ENCODE results near the gene CNGA4. TPM values are rescaled to one million over a fixed set of nuclear protein-coding genes. Genes with fewer than 3 reads are reported as not detected.
"Not testable (repeated sequence)": the region's sequence is repeated elsewhere in the genome, so short reads cannot be mapped to it uniquely, and the experiment has no call there.

CNGA4 gene
- total and polyA plus RNA-seq, 2 of the 13 experiments (the other 11 are each of a cell fraction or from before 2014, with no cell fraction given) = 0.03 TPM; not detected in 1

DNA sequence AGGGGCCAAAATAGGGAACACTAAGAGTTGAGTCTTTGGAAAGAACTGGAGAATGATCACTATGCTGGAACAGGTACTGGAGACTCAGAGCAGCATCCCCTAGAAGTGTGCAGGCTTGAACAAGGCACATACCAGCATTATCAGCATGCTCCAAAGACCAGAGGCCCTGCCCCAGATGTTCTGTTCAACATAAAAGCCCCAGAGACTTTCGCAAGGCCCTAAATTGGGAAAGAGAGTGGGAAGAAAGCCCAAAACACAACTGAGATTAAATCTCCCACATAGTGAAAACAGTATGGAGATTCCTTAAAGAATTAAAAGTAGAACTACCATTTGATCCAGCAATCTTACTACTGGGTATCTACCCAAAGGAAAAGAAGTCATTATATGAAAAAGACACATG is 9.4 kb downstream of the CNGA4 start (continued):
- TF ChIP-seq, protein P1, sequence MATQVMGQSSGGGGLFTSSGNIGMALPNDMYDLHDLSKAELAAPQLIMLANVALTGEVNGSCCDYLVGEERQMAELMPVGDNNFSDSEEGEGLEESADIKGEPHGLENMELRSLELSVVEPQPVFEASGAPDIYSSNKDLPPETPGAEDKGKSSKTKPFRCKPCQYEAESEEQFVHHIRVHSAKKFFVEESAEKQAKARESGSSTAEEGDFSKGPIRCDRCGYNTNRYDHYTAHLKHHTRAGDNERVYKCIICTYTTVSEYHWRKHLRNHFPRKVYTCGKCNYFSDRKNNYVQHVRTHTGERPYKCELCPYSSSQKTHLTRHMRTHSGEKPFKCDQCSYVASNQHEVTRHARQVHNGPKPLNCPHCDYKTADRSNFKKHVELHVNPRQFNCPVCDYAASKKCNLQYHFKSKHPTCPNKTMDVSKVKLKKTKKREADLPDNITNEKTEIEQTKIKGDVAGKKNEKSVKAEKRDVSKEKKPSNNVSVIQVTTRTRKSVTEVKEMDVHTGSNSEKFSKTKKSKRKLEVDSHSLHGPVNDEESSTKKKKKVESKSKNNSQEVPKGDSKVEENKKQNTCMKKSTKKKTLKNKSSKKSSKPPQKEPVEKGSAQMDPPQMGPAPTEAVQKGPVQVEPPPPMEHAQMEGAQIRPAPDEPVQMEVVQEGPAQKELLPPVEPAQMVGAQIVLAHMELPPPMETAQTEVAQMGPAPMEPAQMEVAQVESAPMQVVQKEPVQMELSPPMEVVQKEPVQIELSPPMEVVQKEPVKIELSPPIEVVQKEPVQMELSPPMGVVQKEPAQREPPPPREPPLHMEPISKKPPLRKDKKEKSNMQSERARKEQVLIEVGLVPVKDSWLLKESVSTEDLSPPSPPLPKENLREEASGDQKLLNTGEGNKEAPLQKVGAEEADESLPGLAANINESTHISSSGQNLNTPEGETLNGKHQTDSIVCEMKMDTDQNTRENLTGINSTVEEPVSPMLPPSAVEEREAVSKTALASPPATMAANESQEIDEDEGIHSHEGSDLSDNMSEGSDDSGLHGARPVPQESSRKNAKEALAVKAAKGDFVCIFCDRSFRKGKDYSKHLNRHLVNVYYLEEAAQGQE (IDR thresholded peaks at IDR 0.05; ENCODE audit: borderline replicate concordance in 1 of 2, low read depth in 1 of 2, low read length in 2 of 2) = no peak
- TF ChIP-seq MATR3 (CRISPR knock-in tag; IDR thresholded peaks at IDR 0.05) (no peak), HDAC2 (CRISPR knock-in tag; IDR thresholded peaks at IDR 0.05) (no peak)
- TF ChIP-seq, protein P2, sequence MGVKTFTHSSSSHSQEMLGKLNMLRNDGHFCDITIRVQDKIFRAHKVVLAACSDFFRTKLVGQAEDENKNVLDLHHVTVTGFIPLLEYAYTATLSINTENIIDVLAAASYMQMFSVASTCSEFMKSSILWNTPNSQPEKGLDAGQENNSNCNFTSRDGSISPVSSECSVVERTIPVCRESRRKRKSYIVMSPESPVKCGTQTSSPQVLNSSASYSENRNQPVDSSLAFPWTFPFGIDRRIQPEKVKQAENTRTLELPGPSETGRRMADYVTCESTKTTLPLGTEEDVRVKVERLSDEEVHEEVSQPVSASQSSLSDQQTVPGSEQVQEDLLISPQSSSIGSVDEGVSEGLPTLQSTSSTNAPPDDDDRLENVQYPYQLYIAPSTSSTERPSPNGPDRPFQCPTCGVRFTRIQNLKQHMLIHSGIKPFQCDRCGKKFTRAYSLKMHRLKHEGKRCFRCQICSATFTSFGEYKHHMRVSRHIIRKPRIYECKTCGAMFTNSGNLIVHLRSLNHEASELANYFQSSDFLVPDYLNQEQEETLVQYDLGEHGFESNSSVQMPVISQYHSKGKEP (CRISPR knock-in tag; IDR thresholded peaks at IDR 0.05) = no peak

GRCh38 chr11:6248897-6249296 is 10.0 kb downstream of the CNGA4 start:
- ATAC-seq; H3K27ac ChIP-seq (ENCODE audit: extremely low read length, insufficient read depth, low read length); H2AFZ ChIP-seq (ENCODE audit: low read length); H3K4me2 ChIP-seq (ENCODE audit: low read depth, low read length); H3K9ac ChIP-seq (ENCODE audit: insufficient read depth, low read depth, low read length); H3K9me3 ChIP-seq (ENCODE audit: low read length); H3K27me3 ChIP-seq (ENCODE audit: control insufficient read depth in 1 of 2, insufficient read depth in 2 of 2, low read length in 2 of 2); H4K20me1 ChIP-seq (ENCODE audit: insufficient read depth, low read length); H3K4me3 ChIP-seq (replicated peaks in 1 of 3; ENCODE audit: insufficient read depth in 1 of 3, low read depth in 2 of 3, low read length in 3 of 3); H3K4me1 ChIP-seq (ENCODE audit: insufficient read depth, low read length); H3K79me2 ChIP-seq (ENCODE audit: insufficient read depth, low read length); FAIRE-seq; intact Hi-C loops (cut with micrococcal nuclease; ENCODE audit: unreplicated experiment); H3K36me3 ChIP-seq (replicated peaks in 1 of 2; ENCODE audit: control insufficient read depth in 1 of 2, insufficient read depth in 2 of 2, low read length in 2 of 2); BruUV-seq (replicated peaks); DNase-seq (ENCODE audit: low spot score); in situ Hi-C loops (cut with HindIII; ENCODE audit: extremely low pct_ligation_motif_present, low pct_unique_long_range_greater_than_20kb); POLR2A ChIA-PET: not testable (repeated sequence)
- CTCF ChIA-PET (ENCODE audit: low intra/inter-chr PET ratio, low total read pairs) = interaction anchor here (1.2 kb wide), 1 partner anchor 104 kb away, joined by 4 read pairs; no protein-coding TSS in a partner anchor
- WGBS (ENCODE audit: low lambda C conversion rate) = 11% methylated on average over 3 of the region's 3 CpGs
